NOMO-1 (cell line): ENCODE data around the gene ZFAND3.

Source experiments
- DNase-seq, 2 experiments: peaks; one replicate each; lab custom pipeline; 2025; ENCODE audit not compliant: unreplicated experiment in 2 of 2; lab: John Stamatoyannopoulos, UW

Gene ZFAND3

DNA sequence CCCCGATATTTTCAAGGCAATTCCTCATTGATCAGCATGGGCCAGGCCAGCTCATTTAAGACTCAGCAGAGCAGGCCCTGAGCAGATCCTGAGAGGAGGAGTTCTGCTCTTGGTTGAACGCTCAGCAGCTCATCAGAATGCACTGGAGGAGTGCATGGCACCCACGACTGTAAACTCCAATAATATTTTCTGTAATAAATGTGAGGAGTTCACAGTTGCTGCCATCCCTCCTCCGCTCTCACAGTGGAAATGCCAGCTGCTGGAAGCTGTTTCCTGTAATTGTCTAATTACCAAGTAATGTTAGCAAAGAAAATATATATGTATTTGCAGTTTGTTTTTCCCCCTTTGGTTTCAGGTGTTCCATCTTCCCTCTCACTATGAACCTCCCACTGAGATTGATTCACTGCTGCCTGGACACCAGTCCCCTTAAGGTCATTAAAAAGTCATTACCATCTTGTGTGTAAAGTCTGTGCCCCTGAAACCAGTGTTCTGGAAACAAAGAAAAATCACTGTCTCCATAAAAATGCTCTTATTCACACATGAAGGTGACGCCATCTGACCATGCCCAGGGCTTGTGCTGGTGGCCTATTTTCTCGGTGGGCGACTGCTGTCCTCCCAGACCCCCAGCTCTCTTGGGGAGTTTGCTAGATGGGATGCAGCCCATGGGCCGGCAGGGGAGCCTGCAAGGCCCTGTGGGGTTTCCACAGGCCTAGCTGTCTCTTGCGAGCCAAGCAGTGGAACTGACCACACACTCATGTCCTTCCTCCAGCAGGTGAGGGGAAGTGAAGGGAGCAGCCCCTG, 374.2 kb downstream of the ZFAND3 start:
- DNase-seq = no peak

DNA sequence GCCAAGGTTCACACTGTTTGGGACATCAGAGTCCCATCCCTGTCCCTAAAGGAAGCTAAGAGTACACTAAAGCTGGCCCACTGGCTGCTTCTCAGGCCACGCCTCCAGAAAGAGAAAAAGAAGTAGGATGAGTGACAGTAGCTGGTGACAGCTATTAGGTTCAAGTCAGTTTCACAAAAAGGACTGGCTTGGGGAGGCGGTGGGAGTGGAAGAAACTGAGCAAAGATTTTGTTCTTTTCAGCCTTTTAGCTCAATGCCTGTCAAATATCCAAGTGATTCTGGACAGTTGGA, 374.7 kb downstream of the ZFAND3 start:
- no peak for DNase-seq

DNA sequence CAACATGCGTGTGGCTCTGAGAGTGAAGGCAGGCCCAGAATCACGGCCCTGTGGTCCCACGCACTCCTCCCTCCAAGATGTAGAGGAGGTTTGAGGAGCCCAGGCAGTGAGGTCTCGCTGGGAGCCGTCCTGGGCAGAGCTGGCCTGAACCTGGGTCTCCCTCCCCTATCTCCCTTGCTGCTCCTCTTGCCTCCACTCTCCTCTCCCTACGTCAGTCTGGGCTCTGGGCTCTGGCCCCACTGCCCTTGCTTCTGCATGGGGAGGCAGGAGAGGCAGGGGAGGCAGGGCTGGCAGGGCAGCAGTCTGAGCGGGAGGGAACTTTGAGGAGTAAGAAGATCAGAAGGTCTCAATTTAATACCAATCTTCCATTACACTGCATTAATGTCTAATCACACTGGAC, 375.1 kb downstream of the ZFAND3 start:
- no peak for DNase-seq

DNA sequence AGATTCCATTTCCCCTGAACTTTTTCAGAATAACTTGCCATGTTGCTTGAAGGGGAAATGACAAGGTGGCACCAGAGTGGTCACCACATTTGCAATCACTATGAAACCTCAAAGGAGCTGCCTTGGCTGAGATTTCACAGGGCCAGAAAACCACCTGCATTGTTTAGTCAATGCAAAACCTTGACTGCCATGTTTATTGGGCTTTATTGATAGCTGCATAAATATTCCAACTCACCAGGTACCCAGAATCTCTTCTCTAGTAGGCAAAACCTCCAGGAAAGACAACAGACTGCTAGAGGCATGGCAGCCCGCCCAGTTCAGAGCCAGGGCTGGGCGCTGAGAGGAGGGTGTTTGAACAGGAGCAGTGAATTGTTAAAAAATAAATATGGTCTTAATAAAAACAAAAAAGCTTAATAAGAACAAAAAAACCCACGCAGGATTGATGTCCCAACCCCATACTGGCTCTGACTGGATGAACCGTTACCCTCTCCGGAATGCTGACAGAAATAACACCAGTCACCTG, 375.6 kb downstream of the ZFAND3 start:
- DNase-seq = no peak

DNA sequence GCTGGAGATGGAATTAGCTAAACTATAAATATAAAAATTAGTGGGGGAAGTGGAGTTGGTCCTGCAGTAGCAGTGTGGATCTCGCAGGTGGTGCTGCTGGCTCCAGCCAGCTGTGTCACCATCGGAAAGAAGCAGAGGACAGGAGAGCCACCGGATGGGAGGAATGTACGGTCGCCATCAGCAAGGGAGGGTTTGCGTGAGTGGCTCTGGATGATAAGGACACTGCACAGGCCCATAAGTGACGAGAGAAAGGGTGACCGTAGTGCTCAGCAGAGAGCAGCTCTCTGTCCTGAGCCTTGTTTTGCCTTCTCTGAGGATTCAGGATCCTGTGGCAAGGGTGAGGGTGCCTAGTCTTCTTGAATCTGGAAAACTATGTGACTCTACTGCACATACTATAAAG, 378.7 kb downstream of the ZFAND3 start:
- no peak for DNase-seq
